ENCODE measurements around the gene TTLL8. TPM values are rescaled to one million over a fixed set of nuclear protein-coding genes. Genes with fewer than 3 reads are reported as not detected.

The TTLL8 gene
- total and polyA plus RNA-seq, 2 donors (not counting 3 experiments of a cell fraction or from before 2014, with no cell fraction given), result not detected

- no peak overlapping the region for H2AFZ ChIP-seq (ENCODE audit: low read depth, low read length)
- intact Hi-C loops (cut with micrococcal nuclease) (no loop called here), dilution Hi-C loops (cut with MboI; ENCODE audit: extremely low pct_ligation_motif_present, low sequenced_read_pairs) (no loop called here)
- no peak overlapping the region for H3K4me2 ChIP-seq (ENCODE audit: insufficient read depth, low read length)
- H3K4me3 ChIP-seq (replicated peaks in 1 of 3; ENCODE audit: insufficient read depth in 1 of 3, low read depth in 1 of 3, low read length in 3 of 3), result no peak overlapping the region
- CTCF ChIA-PET, result interaction anchor here (3.0 kb wide), 1 partner anchor 24 kb away, joined by 12 read pairs; no protein-coding TSS in a partner anchor
- DNase-seq (ENCODE audit: low read depth, low spot score) (no peak), FAIRE-seq (no peak)
- H3K4me1 ChIP-seq (ENCODE audit: control insufficient read depth, extremely low read depth, insufficient read depth, low read length), result no peaks in the 10 kb centered on the region
- peaks cover 2 to 5% of the 10 kb centered on the region in 2 experiments for H3K27me3 ChIP-seq (ENCODE audit: control insufficient read depth in 2 of 2, insufficient read depth in 2 of 2, low read length in 2 of 2)
- no peaks in the 10 kb centered on the region for H3K9me3 ChIP-seq (replicated peaks; ENCODE audit: control insufficient read depth, insufficient read depth, low read length)
- no TSS peak for BruUV-seq (replicated peaks)
- TF ChIP-seq JUN (IDR thresholded peaks at IDR 0.05; ENCODE audit: borderline replicate concordance, insufficient read depth, insufficient read length, low read depth) (no peak), CTCF (IDR thresholded peaks at IDR 0.05; ENCODE audit: extremely low read depth in 1 of 2, insufficient read depth in 1 of 2, low read depth in 1 of 2, low read length in 2 of 2) (no peak), POLR2A (IDR thresholded peaks at IDR 0.05; ENCODE audit: low read depth, low read length) (no peak), MYC (IDR thresholded peaks at IDR 0.05; ENCODE audit: low read depth, low read length) (no peak), GATA2 (IDR thresholded peaks at IDR 0.05; ENCODE audit: insufficient read depth, insufficient read length, low read depth, low read length) (no peak), FOS (IDR thresholded peaks at IDR 0.05; ENCODE audit: borderline replicate concordance, insufficient read depth, low read length) (no peak)
- TF ChIP-seq, protein P1, sequence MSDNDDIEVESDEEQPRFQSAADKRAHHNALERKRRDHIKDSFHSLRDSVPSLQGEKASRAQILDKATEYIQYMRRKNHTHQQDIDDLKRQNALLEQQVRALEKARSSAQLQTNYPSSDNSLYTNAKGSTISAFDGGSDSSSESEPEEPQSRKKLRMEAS (IDR thresholded peaks at IDR 0.05; ENCODE audit: insufficient read depth, insufficient read length), result no peak
- no peaks in the 10 kb centered on the region for H4K20me1 ChIP-seq (replicated peaks; ENCODE audit: control insufficient read depth, extremely low read depth, insufficient read depth, low read length)
- no peaks in the 10 kb centered on the region for H3K36me3 ChIP-seq (ENCODE audit: control insufficient read depth in 2 of 2, extremely low read depth in 1 of 2, insufficient read depth in 2 of 2, low read length in 2 of 2)
- POLR2A ChIA-PET, result no interaction called here
- H3K79me2 ChIP-seq (ENCODE audit: control insufficient read depth, insufficient read depth, low read length), result no peaks in the 10 kb centered on the region
- H3K9me1 ChIP-seq (replicated peaks; ENCODE audit: control insufficient read depth, extremely low read depth, insufficient read depth, low read length), result no peaks in the 10 kb centered on the region
- H3K9ac ChIP-seq (replicated peaks; ENCODE audit: extremely low read depth, insufficient read depth, low read length), result no peak overlapping the region
- no peak overlapping the region for H3K27ac ChIP-seq (ENCODE audit: insufficient read depth, low read depth, low read length)
Observed at GRCh38 chr22:50053861-50054260, 4.2 kb downstream of the TTLL8 start.
